ENCODE results near the gene BDH1.

- TF ChIP-seq YY1 (IDR thresholded peaks at IDR 0.05; ENCODE audit: insufficient read depth, insufficient read length), result no peak
- TF ChIP-seq ZNF274 (IDR thresholded peaks at IDR 0.05; ENCODE audit: low read depth, low read length), result no peak
Observed at GRCh38 chr3:197554196-197554561, 1.6 kb downstream of the BDH1 start.

All from NT2/D1 (cell line).